GM18499 (cell line): ENCODE measurements around the gene NT5C.
"Not testable (repeated sequence)": the region's sequence is repeated elsewhere in the genome, so short reads cannot be mapped to it uniquely, and the experiment has no call there.

Source experiments
- ATAC-seq: cut with Tn5 transposase; IDR thresholded peaks from one replicate; pipeline ENCODE4 v1.9.1; 2021; ENCODE audit warnings: moderate number of reproducible peaks; ENCODE audit not compliant: insufficient read depth, unreplicated experiment

Gene NT5C

GRCh38 chr17:75131278-75132017, at the start of gene NT5C:
Gene NT5C (minus strand): TSS chr17:75131742. CDS start chr17:75131707, 35 bp downstream.
- peak; percentile 60 for ATAC-seq

- ATAC-seq, result no peak
Observed at GRCh38 chr17:75181110-75181509, 49.6 kb upstream of the NT5C start.

- no peak for ATAC-seq
Observed at GRCh38 chr17:75178453-75178852, 46.9 kb upstream of the NT5C start.

- ATAC-seq, result no peak
Observed at GRCh38 chr17:75176625-75177024, 45.1 kb upstream of the NT5C start.

- ATAC-seq, result no peak
Observed at GRCh38 chr17:75174996-75175395, 43.5 kb upstream of the NT5C start.

- no peak for ATAC-seq
Observed at GRCh38 chr17:75173526-75173925, 42.0 kb upstream of the NT5C start.

- no peak for ATAC-seq
Observed at GRCh38 chr17:75168998-75169397, 37.5 kb upstream of the NT5C start.

- ATAC-seq, result not testable (repeated sequence)
Observed at GRCh38 chr17:75164606-75165005, 33.1 kb upstream of the NT5C start.

- ATAC-seq, result no peak
Observed at GRCh38 chr17:75163074-75163473, 31.5 kb upstream of the NT5C start.

- ATAC-seq, result no peak
Observed at GRCh38 chr17:75160211-75160610, 28.7 kb upstream of the NT5C start.

- no peak for ATAC-seq
Observed at GRCh38 chr17:75159196-75160031, 27.9 kb upstream of the NT5C start.

GRCh38 chr17:75158480-75158879, 26.9 kb upstream of the NT5C start:
- ATAC-seq, result not testable (repeated sequence)

GRCh38 chr17:75155191-75155601, 23.7 kb upstream of the NT5C start:
- no peak for ATAC-seq

GRCh38 chr17:75154195-75155106, 22.9 kb upstream of the NT5C start, which contains the start of gene JPT1:
Gene JPT1 (minus strand): TSS chr17:75154512. CDS start chr17:75154397, 115 bp downstream.
- peak; percentile 65 for ATAC-seq

GRCh38 chr17:75153780-75154194, 22.2 kb upstream of the NT5C start:
- peak; percentile 17 for ATAC-seq

GRCh38 chr17:75152922-75153779, 21.6 kb upstream of the NT5C start:
- no peak for ATAC-seq

GRCh38 chr17:75152523-75152921, 21.0 kb upstream of the NT5C start:
- no peak for ATAC-seq

GRCh38 chr17:75151930-75152329, 20.4 kb upstream of the NT5C start:
- no peak for ATAC-seq

- ATAC-seq, result no peak
Observed at GRCh38 chr17:75147878-75148546, 16.5 kb upstream of the NT5C start.
